Measurements from ENCODE around the gene KIAA1614.

KIAA1614 gene

GRCh38 chr1:180940445-180940844 is 27.7 kb downstream of the KIAA1614 start:
- ATAC-seq (no peak), DNase-seq (no peak)
- Mint-ChIP-seq H3K9me3 (no peaks in the 10 kb centered on the region), H3K27me3 (no peaks in the 10 kb centered on the region), H3K36me3 (ENCODE audit: low read depth) (peaks cover 6% of the 10 kb centered on the region), H3K4me3 (no peak overlapping the region), H3K4me1 (no peaks in the 10 kb centered on the region), H3K27ac (no peak overlapping the region)

- Mint-ChIP-seq H3K27me3 (no peaks in the 10 kb centered on the region), H3K4me3 (no peak overlapping the region), H3K27ac (no peak overlapping the region), H3K9me3 (peaks cover 2% of the 10 kb centered on the region), H3K36me3 (ENCODE audit: low read depth) (peaks cover 15% of the 10 kb centered on the region), H3K4me1 (no peaks in the 10 kb centered on the region)
- DNase-seq (no peak), ATAC-seq (no peak)
Observed at GRCh38 chr1:180941518-180942275, 29.0 kb downstream of the KIAA1614 start.

GRCh38 chr1:180945151-180945550 is 32.5 kb downstream of the KIAA1614 start:
- peaks cover 12% of the 10 kb centered on the region for H3K9me3 Mint-ChIP-seq
- H3K4me3 Mint-ChIP-seq = no peak overlapping the region
- H3K27me3 Mint-ChIP-seq = peaks cover 3% of the 10 kb centered on the region
- no peak for DNase-seq
- ATAC-seq = no peak
- no peaks in the 10 kb centered on the region for H3K4me1 Mint-ChIP-seq
- H3K27ac Mint-ChIP-seq = no peak overlapping the region
- peaks cover 41% of the 10 kb centered on the region for H3K36me3 Mint-ChIP-seq (ENCODE audit: low read depth)

- Mint-ChIP-seq H3K27me3 (peaks cover 3% of the 10 kb centered on the region), H3K9me3 (peaks cover 12% of the 10 kb centered on the region), H3K4me1 (no peaks in the 10 kb centered on the region), H3K27ac (no peak overlapping the region), H3K36me3 (ENCODE audit: low read depth) (peaks cover 41% of the 10 kb centered on the region), H3K4me3 (no peak overlapping the region)
- ATAC-seq = no peak
- no peak for DNase-seq
Observed at GRCh38 chr1:180945551-180945950, 32.9 kb downstream of the KIAA1614 start.

- no peak for DNase-seq
Observed at GRCh38 chr1:180946056-180946455, 33.4 kb downstream of the KIAA1614 start.

GRCh38 chr1:180946541-180947498 is 34.1 kb downstream of the KIAA1614 start:
- peaks cover 41% of the 10 kb centered on the region for H3K36me3 Mint-ChIP-seq (ENCODE audit: low read depth)
- H3K4me3 Mint-ChIP-seq = no peak overlapping the region
- no peaks in the 10 kb centered on the region for H3K4me1 Mint-ChIP-seq
- H3K9me3 Mint-ChIP-seq = peaks cover 12% of the 10 kb centered on the region
- no peak overlapping the region for H3K27ac Mint-ChIP-seq
- peaks cover 3% of the 10 kb centered on the region for H3K27me3 Mint-ChIP-seq
- no peak for ATAC-seq
- DNase-seq = no peak

More at GRCh38 chr1:180946056-180946455, 33.4 kb downstream of the KIAA1614 start:
- no peak overlapping the region for H3K4me3 Mint-ChIP-seq
- ATAC-seq = no peak
- peaks cover 3% of the 10 kb centered on the region for H3K27me3 Mint-ChIP-seq
- H3K36me3 Mint-ChIP-seq (ENCODE audit: low read depth) = peaks cover 41% of the 10 kb centered on the region
- H3K27ac Mint-ChIP-seq = no peak overlapping the region
- no peaks in the 10 kb centered on the region for H3K4me1 Mint-ChIP-seq
- peaks cover 12% of the 10 kb centered on the region for H3K9me3 Mint-ChIP-seq

DNA sequence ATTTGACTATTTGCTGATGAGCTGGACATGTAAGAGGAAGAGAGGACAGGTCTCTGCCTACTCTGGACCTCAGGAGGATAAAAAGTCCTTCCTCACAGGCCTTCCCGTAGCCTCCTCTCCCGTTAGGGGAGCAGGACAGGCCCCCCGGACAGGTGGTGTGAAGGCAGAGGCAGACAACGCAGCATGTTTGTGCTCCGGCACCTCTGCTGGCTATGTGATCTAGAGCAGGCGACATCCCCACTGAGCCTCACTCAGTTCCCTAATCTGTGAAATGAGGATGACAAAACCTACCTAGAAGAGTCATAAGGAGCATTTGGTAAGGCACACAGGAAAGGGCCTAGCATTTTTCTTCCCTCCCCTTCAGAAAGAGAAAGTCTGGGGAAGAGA is 34.8 kb downstream of the KIAA1614 start:
- Mint-ChIP-seq H3K9me3 (peaks cover 12% of the 10 kb centered on the region), H3K27me3 (peaks cover 3% of the 10 kb centered on the region), H3K4me3 (no peak overlapping the region), H3K36me3 (ENCODE audit: low read depth) (peaks cover 41% of the 10 kb centered on the region), H3K4me1 (no peaks in the 10 kb centered on the region), H3K27ac (no peak overlapping the region)
- DNase-seq (no peak), ATAC-seq (no peak)

- Mint-ChIP-seq H3K9me3 (peaks cover 12% of the 10 kb centered on the region), H3K36me3 (ENCODE audit: low read depth) (peaks cover 41% of the 10 kb centered on the region), H3K27me3 (peaks cover 3% of the 10 kb centered on the region), H3K4me1 (peaks cover under 1% of the 10 kb centered on the region), H3K27ac (no peak overlapping the region), H3K4me3 (no peak overlapping the region)
- DNase-seq (no peak), ATAC-seq (no peak)
Observed at GRCh38 chr1:180947901-180948640, 35.4 kb downstream of the KIAA1614 start.

DNA sequence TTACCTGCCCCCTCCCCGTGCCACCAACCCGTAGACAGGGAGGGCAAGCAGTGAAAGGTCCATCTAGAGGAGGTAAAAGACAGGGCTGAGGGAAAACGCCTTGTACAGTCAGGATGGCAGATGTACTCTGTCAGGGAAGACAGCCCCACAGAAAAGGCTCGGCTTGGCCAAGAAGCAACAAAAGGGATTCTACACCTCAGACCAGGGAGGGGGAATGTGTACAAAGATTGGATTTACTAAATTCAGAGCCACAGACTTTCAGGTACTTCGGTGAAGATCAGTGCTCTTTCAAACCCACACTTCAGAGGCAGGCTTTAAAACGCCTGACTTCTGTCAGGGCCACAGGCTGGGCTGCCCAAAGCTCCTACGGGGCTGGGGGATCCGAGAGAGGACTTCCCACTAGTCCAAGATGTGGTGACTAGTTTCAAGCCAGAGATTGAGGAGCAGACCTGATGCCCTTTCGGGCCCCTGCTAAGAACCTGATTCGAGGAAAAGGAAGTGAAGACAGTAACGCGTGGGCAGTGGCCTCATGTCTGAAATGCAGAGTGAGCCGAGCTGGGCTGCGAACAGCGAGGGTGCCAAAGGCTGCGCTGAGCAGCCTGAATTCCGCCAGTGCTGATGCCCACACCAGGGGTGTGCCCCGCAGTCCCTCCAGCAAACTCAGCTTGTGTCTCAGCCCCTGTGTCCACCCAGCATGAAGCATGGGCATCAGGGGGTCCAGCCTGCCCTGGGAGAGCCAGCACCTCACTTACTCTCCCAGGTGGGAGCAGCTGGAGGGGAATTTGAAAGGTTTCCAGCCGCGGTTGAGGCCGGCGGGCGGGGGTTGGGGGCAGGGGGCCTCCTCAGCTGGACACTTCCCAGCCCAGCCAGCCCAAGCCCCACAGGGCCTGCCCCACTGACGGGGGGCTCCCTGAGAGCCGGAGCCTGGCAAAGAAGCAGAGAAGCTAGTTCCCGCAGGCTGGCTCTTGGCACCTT is 36.2 kb downstream of the KIAA1614 start:
- H3K27ac Mint-ChIP-seq = no peak overlapping the region

GRCh38 chr1:180949616-180950000 is 36.9 kb downstream of the KIAA1614 start:
- H3K27ac Mint-ChIP-seq = no peak overlapping the region

More for the DNA sequence above, 36.2 kb downstream of the KIAA1614 start:
- Mint-ChIP-seq H3K27me3 (peaks cover 3% of the 10 kb centered on the region), H3K4me3 (no peak overlapping the region), H3K4me1 (peaks cover 5% of the 10 kb centered on the region), H3K36me3 (ENCODE audit: low read depth) (peaks cover 39% of the 10 kb centered on the region), H3K9me3 (peaks cover 12% of the 10 kb centered on the region)
- DNase-seq (no peak), ATAC-seq (no peak)

DNA sequence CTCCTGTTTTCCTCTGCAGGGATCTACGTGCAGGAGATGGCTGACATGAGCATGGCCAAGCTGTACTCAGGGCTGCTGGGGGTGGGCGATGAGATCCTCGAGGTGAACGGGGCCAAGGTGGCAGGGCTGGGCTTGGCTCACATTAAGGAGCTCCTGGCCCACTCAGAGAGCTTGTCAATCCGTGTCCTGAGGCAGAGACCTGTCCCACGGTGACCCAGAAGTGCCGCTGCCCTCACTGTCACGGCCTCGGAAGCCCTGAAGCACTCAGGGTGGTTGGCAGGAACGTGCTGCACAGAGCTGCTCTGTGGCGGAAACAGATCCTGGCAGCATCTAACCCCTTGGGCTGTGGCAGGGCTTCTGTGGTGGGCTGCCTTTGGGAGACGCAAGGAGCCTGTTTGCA is 37.6 kb downstream of the KIAA1614 start:
- H3K27ac Mint-ChIP-seq = no peak overlapping the region
- H3K4me1 Mint-ChIP-seq = peaks cover 9% of the 10 kb centered on the region
- peaks cover 3% of the 10 kb centered on the region for H3K27me3 Mint-ChIP-seq
- peaks cover 12% of the 10 kb centered on the region for H3K9me3 Mint-ChIP-seq
- ATAC-seq (no peak), DNase-seq (no peak)
- no peak overlapping the region for H3K4me3 Mint-ChIP-seq
- H3K36me3 Mint-ChIP-seq (ENCODE audit: low read depth) = peaks cover 35% of the 10 kb centered on the region

More at GRCh38 chr1:180949616-180950000, 36.9 kb downstream of the KIAA1614 start:
- peaks cover 12% of the 10 kb centered on the region for H3K9me3 Mint-ChIP-seq
- no peak for DNase-seq
- peaks cover 3% of the 10 kb centered on the region for H3K27me3 Mint-ChIP-seq
- no peak overlapping the region for H3K4me3 Mint-ChIP-seq
- no peak for ATAC-seq
- peaks cover 35% of the 10 kb centered on the region for H3K36me3 Mint-ChIP-seq (ENCODE audit: low read depth)
- H3K4me1 Mint-ChIP-seq = peaks cover 8% of the 10 kb centered on the region

DNA sequence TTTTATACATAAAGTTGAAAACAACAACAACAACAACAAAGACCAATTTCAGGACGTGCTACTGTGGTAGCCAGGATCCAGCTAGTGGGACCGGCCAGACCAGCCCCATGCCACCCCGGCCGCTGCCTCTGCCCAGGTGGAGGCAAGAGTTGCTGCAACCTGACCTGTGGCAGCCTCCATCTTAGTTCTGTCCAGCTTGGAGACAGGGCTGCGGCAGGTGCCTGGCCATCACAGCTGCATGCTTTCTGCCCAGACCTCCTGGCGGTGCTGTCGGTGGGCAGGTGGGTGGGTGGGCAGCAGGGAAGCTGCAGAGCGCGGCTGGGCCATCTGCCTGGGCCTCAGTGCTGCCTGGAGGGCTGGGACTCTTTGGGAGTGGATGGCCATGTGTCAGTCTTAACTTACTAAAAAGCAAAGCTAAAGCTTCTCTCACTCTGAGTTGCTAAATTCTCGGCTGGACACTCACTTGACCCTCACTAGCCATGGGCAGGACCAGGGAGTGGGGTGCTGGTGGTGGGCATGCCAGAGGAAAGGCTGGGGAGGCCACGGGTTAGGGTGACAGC is 38.6 kb downstream of the KIAA1614 start:
- H3K36me3 Mint-ChIP-seq (ENCODE audit: low read depth) = peaks cover 30% of the 10 kb centered on the region
- no peak overlapping the region for H3K27ac Mint-ChIP-seq
- H3K4me3 Mint-ChIP-seq = no peak overlapping the region
- H3K4me1 Mint-ChIP-seq = peaks cover 9% of the 10 kb centered on the region
- peaks cover 12% of the 10 kb centered on the region for H3K9me3 Mint-ChIP-seq
- ATAC-seq (no peak), DNase-seq (no peak)
- peaks cover 3% of the 10 kb centered on the region for H3K27me3 Mint-ChIP-seq
